Activated CD4-positive, alpha-beta T cell treated with anti-CD3 and anti-CD28 coated beads, Interleukin-2, amount 10 ng/mL, durations not matched to agents 24 days and 14 days (primary cell): ENCODE data around the gene IPCEF1. TPM values are rescaled to one million over a fixed set of nuclear protein-coding genes. Genes with fewer than 3 reads are reported as not detected.

Experiments
- total RNA-seq: library from RNA; stranded (reverse); gene quantifications from 2 replicates; pipeline ENCODE4 v1.2.3, GENCODE V29; 2022

Gene IPCEF1
- total RNA-seq, 1 donor from 2014 or later: 1.5 TPM

Other genes with a start within 250 kb of the IPCEF1 start
- gene CNKSR3, start 153.9 kb upstream of the IPCEF1 start, total RNA-seq: not detected in 2 replicates